Liver (tissue), 3 donors: ENCODE data around the gene PNPLA3.

ENCODE experiments used
- ATF3 ChIP-seq: IDR thresholded peaks from 2 replicates; pipeline ENCODE4 v1.6.1; 2016; ENCODE audit warnings: antibody characterized with exemption
- CTCF ChIP-seq: fragments of 150-350 bp; IDR thresholded peaks from 2 replicates; pipeline ENCODE4 v1.5.1; 2017; ENCODE audit warnings: improper control_type of control experiment, low read depth, low read length; ENCODE audit not compliant: missing input control
- EGR1 ChIP-seq, 2 donors: IDR thresholded peaks; 2 replicates each; pipeline ENCODE4 v1.6.1; 2016 to 2018; ENCODE audit warnings: antibody characterized with exemption in 2 of 2, low read depth in 2 of 2
- GABPA ChIP-seq, 2 donors: IDR thresholded peaks in 1 of 2; conservative IDR thresholded peaks in 1 of 2; 2 replicates each; pipeline ENCODE4 v1.6.1; 2016; ENCODE audit warnings: antibody characterized with exemption in 2 of 2, mild to moderate bottlenecking in 1 of 2, moderate library complexity in 1 of 2
- HNF4A ChIP-seq, 2 donors: conservative IDR thresholded peaks; 2 replicates each; pipeline ENCODE4 v1.6.1; 2016; ENCODE audit warnings: antibody characterized with exemption in 2 of 2, mild to moderate bottlenecking in 2 of 2
- JUND ChIP-seq, 2 donors: IDR thresholded peaks; 2 replicates each; pipeline ENCODE4 v1.6.1; 2016; ENCODE audit warnings: antibody characterized with exemption in 2 of 2
- RAD21 ChIP-seq, 2 donors: IDR thresholded peaks; 2 replicates each; pipeline ENCODE4 v1.6.1; 2016; ENCODE audit warnings: antibody characterized with exemption in 2 of 2, mild to moderate bottlenecking in 2 of 2
- TAF1 ChIP-seq: conservative IDR thresholded peaks from 2 replicates; pipeline ENCODE4 v1.6.1; 2016; ENCODE audit warnings: antibody characterized with exemption, mild to moderate bottlenecking
- donor health status: healthy.
- donor health status: healthy.

GRCh38 chr22:43978558-43978957 is 55.0 kb downstream of the PNPLA3 start:
- TF ChIP-seq CTCF (no peak), TAF1 (no peak), HNF4A (conservative IDR thresholded peaks at IDR 0.05) (no peak), GABPA (IDR thresholded peaks at IDR 0.05 in 1 of 2, conservative IDR thresholded peaks at IDR 0.05 in 1 of 2) (no peak), ATF3 (no peak), RAD21 (IDR thresholded peaks at IDR 0.05) (no peak), EGR1 (IDR thresholded peaks at IDR 0.05; ENCODE audit: low read depth in 2 of 2) (no peak), JUND (IDR thresholded peaks at IDR 0.05) (no peak)
